Fibroblast of skin of scalp (primary cell): ENCODE data around the gene CEP128. TPM values are rescaled to one million over a fixed set of nuclear protein-coding genes. Genes with fewer than 3 reads are reported as not detected.

Experiments used
- DNase-seq: peaks from one replicate; pipeline ENCODE4 v3.0.0-alpha.2; 2013
- polyA plus RNA-seq, 2 experiments: library from polyadenylated mRNA; unstranded; fragments of 120-200 nt; gene quantifications; one replicate each; pipeline ENCODE4 v1.2.1, GENCODE V29; 2013; ENCODE audit not compliant: insufficient read length in 2 of 2

Gene CEP128
- polyA plus RNA-seq (2013, experiment 1 of 2; ENCODE audit: insufficient read length), result 4.3 TPM
- 4.1 TPM for polyA plus RNA-seq (2013, experiment 2 of 2; ENCODE audit: insufficient read length)

GRCh38 chr14:80941241-80942185 is at the start of gene CEP128:
TSS of gene CEP128 (minus strand) at chr14:80941738.
- DNase-seq, result peak; percentile 98

- peak; percentile 16 for DNase-seq
These were observed 47.3 kb upstream of the CEP128 start for GRCh38 chr14:80988735-80989429.

GRCh38 chr14:80988192-80988591 is 46.7 kb upstream of the CEP128 start:
- no peak for DNase-seq

- peak; percentile 64 for DNase-seq
These were observed 45.9 kb upstream of the CEP128 start for GRCh38 chr14:80987235-80988032.

- no peak for DNase-seq
These were observed 41.2 kb upstream of the CEP128 start for GRCh38 chr14:80982711-80983110.

GRCh38 chr14:80981673-80982072 is 40.1 kb upstream of the CEP128 start:
- no peak for DNase-seq

GRCh38 chr14:80981156-80981555 is 39.6 kb upstream of the CEP128 start:
- DNase-seq, result no peak

GRCh38 chr14:80979951-80980350 is 38.4 kb upstream of the CEP128 start:
- no peak for DNase-seq

- DNase-seq, result no peak
These were observed 36.9 kb upstream of the CEP128 start for GRCh38 chr14:80978403-80978802.

GRCh38 chr14:80977221-80977620 is 35.7 kb upstream of the CEP128 start:
- DNase-seq, result no peak

GRCh38 chr14:80974679-80975078 is 33.1 kb upstream of the CEP128 start:
- no peak for DNase-seq

GRCh38 chr14:80973931-80974641 is 32.5 kb upstream of the CEP128 start:
- DNase-seq, result peak; percentile 41

GRCh38 chr14:80965037-80965436 is 23.5 kb upstream of the CEP128 start:
- no peak for DNase-seq

GRCh38 chr14:80959496-80959895 is 18.0 kb upstream of the CEP128 start:
- no peak for DNase-seq

GRCh38 chr14:80958939-80959338 is 17.4 kb upstream of the CEP128 start:
- no peak for DNase-seq

GRCh38 chr14:80958226-80958625 is 16.7 kb upstream of the CEP128 start:
- DNase-seq, result no peak

- no peak for DNase-seq
These were observed 16.1 kb upstream of the CEP128 start for GRCh38 chr14:80957613-80958012.

- no peak for DNase-seq
These were observed 15.4 kb upstream of the CEP128 start for GRCh38 chr14:80956922-80957321.

GRCh38 chr14:80956102-80956501 is 14.6 kb upstream of the CEP128 start:
- DNase-seq, result no peak

- DNase-seq, result no peak
These were observed 13.9 kb upstream of the CEP128 start, which contains the start of gene TSHR for GRCh38 chr14:80955416-80955941. TSS of gene TSHR (plus strand) at chr14:80955621. CDS start at chr14:80955681, 60 bp downstream.

GRCh38 chr14:80954687-80955299 is 13.3 kb upstream of the CEP128 start:
- peak; percentile 93 for DNase-seq
